IPS-18c (cell line): ENCODE results near the gene ARHGAP22.

Experiments used
- H3K4me3 ChIP-seq: 2 replicates; pipeline ENCODE4 v1.7.0; 2013; ENCODE audit warnings: low read depth, mild to moderate bottlenecking, low read length, moderate library complexity; ENCODE audit not compliant: insufficient read depth
- H3K9me3 ChIP-seq: one replicate; pipeline ENCODE4 v1.6.1; 2013; ENCODE audit warnings: mild to moderate bottlenecking, low read length, moderate library complexity; ENCODE audit not compliant: control insufficient read depth, insufficient read depth

Gene ARHGAP22

DNA sequence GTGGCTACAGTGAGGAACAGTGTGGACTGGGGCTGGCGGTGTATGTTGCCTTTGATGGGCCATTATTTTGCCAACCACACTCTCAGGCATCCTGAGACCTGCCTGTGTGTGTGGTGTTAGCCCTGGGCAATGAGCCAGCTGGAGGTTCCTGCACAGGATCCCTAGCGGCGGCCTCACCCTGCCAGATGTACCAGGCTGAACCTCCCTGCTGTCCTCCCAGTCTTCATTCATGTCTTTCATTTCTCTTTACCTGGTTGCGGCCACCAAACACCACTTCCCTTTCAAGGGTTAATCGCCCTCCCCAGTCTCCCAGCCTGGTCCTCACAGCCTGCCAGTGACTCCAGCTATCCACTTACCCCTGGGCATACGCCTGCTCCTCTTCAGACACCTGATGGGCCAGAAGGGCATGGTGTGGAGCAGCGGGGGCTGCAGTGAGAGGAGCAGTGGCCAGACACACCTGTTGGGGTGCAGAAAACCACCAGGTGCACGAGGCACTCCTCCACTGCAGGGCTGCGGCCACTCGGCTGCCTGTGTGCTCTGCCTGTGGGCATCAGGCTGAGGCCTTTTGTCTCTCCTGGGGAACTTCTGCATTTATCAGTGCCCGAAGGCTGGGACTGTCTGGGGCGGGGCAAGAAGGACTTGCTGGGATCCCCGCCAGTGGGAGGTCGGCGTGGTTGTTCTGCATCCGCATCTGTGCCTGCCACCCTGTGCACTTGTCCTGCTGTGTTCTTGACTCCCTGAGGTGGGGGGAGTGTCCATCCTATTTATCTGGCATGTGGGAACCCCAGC lies 111.6 kb downstream of the ARHGAP22 start:
- Histone ChIP-seq H3K9me3 (peaks cover 2% of the 10 kb centered on the region), H3K4me3 (no peak overlapping the region)

DNA sequence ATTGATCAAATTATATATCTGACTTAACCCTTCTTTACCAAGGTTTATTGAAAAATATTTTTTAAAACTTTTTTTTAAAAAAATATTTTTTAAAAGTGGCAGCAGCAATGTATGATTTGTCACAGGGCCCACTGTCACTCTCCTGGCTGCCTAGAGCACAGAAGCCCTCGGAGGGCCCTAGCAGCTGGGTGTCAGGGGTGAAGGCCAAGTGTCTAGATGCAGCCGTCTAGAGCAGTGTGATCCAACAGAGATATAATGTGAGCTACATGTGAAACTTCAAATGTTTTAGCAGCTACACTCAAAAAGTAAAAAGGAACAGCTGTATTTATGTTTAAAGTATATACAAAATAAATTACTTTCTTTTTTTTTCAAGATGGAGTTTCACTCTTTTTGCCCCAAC lies 112.7 kb downstream of the ARHGAP22 start:
- Histone ChIP-seq H3K4me3 (no peak overlapping the region), H3K9me3 (peaks cover 2% of the 10 kb centered on the region)

DNA sequence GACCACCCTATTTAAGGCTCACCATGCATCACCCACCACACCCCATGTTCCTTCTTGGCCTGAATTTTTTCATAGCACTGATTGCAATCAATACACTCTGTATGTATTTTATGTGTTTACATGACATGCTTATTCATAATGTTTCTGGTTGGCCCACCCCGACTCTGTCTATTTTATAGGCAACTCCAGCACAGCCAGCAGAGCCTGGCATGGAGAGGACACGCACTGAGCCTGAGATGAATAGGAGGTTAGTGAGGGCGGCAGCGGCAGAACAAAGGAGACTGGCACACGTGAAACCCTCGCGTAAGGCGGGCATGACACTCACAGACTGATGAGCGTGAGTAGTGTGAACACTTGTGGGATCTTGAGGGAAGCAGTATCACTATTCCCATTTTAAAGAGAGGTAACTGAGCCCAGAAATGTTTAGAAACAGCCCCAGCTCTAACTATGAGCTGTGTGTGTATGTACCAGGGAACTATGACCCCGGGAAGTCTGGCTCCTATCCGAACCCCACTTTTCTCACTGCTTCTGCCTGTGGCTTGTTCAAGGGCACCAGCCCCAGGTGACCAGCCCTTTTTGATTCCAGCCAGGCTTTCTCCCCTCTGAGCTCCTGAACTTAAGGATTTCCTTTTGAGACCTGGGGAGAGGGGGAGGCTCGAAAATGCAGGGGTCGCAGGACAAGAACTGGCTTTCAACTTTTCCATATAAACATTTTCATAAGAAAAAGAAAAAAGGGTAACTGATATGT lies 113.3 kb downstream of the ARHGAP22 start:
- Histone ChIP-seq H3K4me3 (no peak overlapping the region), H3K9me3 (peaks cover 2% of the 10 kb centered on the region)

DNA sequence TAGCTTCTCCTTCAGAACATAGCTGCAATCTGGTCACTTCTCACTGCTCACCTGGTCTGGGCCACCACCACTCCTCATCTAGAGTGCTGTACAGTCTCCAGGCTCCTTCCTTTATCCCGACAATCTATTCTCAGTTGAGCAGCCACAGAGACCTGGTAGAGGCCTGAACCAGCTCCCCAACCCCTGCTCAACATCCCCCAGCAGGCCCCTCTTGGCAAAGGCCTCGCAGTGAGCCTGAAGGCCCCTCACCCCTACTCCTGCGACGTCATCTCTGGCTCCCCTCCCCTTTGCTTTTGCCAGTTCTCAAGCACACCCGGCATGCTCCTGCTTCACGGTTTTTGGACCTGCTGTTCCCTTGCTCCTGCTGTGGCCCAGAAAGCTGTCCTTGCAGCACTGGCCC lies 113.9 kb downstream of the ARHGAP22 start:
- no peak overlapping the region for H3K4me3 ChIP-seq
- peaks cover 2% of the 10 kb centered on the region for H3K9me3 ChIP-seq

DNA sequence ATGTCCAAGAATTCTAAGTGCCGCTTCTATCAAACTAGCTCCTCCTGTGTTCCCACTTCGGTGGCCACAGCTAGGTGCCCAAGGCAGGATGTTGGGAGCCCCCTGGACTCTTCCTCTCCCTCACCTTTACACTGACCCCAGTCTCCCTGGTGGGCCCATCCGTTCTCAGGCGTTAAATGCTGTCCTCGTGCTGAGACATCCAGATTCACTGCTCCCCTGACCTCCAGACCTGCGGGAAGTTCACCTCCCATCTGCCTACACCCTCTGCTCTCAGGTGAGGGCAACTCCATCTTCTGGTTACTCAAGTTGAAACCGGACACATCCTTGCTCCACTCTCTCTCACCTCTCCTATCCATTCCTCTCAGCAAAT lies 114.3 kb downstream of the ARHGAP22 start:
- no peak overlapping the region for H3K4me3 ChIP-seq
- H3K9me3 ChIP-seq, result peaks cover 2% of the 10 kb centered on the region

DNA sequence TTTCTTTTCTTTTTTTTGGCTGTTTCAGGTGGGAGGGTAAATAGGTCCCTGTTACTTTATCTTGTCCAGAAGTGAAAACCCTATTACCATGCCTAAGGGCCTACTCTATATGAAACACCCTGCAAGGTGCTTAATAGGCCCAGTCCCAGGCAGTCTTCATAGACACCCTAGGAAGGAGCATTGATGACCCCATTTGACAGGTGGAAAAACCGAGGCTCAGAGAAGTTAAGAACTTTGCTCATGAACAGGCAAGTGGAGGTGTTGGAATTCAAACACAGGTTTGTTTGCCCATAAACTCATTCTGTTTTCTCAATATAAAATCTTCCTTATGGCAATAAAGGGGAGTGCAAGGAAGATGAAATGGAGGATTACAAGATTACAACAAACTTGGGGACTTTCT lies 115.8 kb downstream of the ARHGAP22 start:
- Histone ChIP-seq H3K4me3 (no peak overlapping the region), H3K9me3 (peaks cover 2% of the 10 kb centered on the region)

DNA sequence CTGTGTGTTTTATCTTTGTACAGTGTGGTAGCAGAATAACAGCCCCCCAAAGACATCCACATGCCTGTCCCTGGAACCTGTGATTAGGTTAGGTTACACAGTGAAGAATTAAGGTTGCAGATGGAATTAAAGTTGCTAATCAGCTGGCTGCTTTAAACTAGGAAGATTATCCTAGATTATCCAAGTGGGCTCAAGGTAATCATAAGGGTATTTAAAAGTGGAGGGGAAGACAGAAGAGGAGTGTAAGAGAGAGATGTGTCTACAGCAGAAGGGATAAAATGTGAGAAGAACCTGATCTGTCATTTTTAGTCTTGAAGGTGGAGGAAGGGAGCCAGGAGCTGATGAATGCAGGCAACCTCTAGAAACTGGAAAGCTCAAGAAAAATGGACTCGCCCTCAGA lies 117.6 kb downstream of the ARHGAP22 start:
- Histone ChIP-seq H3K9me3 (peaks cover 2% of the 10 kb centered on the region), H3K4me3 (no peak overlapping the region)

DNA sequence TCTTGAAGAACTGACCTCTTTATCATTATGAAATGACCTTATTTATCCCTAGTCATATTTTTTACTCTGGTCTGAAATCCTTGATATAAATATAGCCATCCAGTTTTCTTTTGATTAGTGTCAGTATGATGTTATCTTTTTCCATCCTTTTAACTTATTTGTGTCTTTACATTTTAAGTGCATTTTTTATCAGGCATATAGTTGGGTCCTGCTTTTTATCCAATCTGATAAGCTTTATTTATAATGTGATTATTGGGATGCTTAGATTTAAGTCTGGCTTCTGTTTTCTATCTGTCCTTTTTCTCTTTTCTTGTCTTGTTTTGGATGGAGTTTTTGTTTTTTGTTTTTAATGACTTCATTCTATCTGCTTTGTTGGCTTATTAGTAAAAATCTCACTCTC lies 119.2 kb downstream of the ARHGAP22 start:
- no peak overlapping the region for H3K4me3 ChIP-seq
- H3K9me3 ChIP-seq, result no peaks in the 10 kb centered on the region

DNA sequence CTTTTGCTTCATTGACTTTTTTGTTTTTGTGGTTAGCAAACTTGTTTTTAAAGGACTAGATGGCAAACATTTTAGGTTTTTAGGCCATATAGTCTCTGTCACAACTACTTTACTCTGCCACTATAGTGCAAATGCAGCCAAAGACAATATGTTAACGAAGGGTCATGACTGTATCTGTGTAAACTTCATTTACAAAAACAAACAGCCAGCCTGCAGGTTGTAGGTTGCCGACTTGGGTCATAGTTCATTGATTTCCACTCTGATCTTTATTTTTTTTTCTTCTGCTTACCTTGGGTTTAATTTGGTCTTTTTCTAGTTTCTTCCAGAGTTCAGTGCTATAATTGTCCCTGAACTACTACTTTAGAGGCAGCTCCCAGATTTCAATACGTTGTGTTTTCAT lies 120.0 kb downstream of the ARHGAP22 start:
- no peaks in the 10 kb centered on the region for H3K9me3 ChIP-seq

DNA sequence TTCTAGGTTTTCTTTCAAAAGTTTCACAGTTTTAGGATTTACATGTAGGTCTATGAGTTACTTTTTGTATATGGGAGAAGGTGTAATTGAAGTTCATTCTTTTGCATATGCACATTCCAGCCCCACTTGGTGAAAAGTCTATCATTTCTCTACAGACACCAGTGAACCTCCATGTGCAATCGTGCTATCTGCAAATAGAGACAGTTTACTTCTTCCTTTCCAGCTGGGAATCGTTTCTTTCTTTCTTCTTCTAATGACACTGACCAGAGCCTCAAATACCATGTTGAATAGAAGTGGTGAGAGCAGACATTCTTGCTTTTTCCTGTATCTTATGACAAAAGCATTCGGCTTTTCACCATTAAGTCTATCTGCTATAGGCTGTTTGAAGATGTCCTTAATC lies 122.7 kb downstream of the ARHGAP22 start:
- H3K4me3 ChIP-seq, result no peak overlapping the region
- H3K9me3 ChIP-seq, result no peaks in the 10 kb centered on the region

More for the DNA sequence above, 120.0 kb downstream of the ARHGAP22 start:
- no peak overlapping the region for H3K4me3 ChIP-seq

DNA sequence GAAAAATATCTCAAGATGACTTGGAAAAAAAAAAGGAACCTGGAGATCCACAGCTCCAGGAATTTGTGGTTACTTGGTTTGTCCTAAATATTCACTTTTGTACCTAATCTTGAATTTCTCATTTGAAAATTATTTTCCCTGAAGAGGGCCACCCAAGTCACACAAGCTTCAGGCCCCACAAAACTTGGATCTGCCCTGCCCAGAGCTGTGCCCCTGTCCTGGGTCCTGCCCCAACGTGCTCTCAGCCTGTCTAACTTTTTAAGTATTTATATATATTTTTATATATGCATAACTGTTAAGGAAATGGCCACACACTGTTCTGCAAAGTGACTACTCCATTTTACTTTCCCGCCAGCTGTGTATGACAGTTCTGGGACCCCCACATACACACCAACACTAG lies 123.5 kb downstream of the ARHGAP22 start:
- no peaks in the 10 kb centered on the region for H3K9me3 ChIP-seq

DNA sequence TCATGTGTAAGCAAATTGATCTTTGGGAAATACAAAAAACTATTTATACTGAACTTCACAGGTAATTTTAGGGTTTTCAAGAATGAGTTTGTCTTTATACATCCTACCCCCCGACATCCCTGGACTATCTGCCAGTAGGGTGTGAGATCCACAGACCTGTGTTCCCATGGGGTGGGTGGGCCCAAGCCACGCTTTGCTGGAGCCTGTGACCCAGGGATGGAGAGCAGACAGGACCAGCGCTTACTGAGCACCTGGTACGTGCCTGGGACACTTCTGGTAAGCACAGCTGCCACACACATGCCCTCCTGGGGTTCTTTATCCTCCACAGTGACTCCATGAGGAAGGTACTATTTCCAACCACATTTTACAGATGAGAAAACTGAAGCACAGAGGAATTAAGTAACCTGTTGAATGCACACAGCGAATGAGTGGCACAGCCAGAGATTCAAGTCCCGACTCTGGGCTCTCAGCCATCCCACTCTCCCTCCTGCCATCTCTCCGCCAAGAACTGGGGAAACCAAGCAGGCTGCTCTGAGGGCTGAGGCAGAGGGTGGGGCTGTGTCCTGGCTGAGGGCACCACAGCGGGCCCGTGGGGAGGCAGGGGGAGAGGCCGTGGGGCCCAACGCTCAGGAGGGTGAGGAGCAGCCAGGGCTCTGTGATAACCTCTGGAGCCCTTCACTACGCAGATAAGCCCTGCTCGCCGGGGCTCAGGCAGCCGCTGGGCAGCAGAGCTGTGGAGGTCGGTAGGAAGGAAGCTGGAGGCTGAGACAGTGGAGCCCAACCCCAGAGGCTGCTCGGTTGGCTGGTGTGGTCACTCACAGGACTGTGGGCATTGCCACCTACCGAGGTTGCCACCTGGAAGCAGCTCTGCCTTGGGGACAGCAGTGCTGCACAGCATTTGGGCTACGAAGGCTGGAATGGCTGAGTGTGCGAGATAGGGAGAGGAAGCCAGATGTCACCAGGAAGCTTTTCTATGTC lies 124.2 kb downstream of the ARHGAP22 start:
- no peaks in the 10 kb centered on the region for H3K9me3 ChIP-seq

More for the DNA sequence above, 123.5 kb downstream of the ARHGAP22 start:
- H3K4me3 ChIP-seq, result no peak overlapping the region

DNA sequence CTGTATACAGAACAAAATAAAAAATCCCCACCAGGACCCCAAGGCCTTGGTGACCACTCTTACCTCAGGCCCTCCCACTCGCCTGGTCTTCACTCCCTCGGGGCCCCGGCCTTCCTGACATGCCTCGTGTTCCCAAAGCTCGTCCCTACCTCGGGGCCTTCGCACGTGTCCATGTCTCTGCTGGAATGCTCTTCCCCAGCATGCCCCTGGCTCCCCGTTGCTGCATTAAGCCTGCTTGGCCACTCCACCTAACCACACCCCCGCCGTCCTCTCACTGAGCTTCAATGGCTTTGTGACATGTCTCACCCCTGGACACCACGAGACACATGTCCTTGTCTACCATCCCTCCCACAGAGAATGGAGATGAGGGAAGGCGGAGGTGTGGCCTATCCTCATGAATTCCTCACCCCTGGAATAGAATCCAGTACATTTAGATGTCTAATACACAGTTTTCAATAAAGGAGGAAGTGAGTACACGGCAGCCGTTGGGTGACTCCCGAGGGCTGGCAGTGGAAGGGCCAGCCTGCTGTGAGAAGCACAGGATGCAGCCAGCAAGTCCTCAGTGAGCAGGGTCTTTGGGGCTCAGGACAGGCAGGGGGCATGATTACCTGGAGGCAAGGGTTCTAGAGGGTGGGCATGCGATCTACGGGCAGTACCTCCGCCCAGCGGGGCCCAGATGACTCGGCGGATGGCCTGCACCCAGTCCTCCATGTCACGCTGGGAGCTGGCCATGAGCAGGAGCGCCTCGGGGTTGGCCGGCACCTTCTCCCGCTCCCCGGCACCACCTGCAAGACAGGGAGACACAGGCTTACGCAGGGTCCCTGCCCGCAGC lies 125.7 kb downstream of the ARHGAP22 start:
- Histone ChIP-seq H3K9me3 (no peaks in the 10 kb centered on the region), H3K4me3 (no peak overlapping the region)

More for the DNA sequence above, 124.2 kb downstream of the ARHGAP22 start:
- no peak overlapping the region for H3K4me3 ChIP-seq

DNA sequence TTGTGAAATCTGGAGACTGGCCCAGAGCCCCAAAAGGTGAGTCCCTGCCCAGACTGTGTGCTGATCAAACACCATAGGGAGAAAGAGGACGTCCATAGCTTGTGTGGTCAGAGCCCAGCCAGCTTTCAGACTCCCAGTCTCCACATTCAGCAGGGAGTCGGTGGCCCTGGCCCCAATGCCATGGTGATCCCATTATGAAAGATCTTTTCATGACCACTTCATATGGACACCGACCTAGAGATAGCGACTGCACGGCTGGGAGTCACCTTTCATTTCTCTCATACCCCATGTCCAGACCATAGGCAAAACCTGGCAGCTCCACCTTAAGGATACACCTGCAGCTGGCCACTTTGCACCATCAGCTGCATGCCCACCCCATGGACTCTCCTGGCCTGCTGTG lies 126.4 kb downstream of the ARHGAP22 start:
- Histone ChIP-seq H3K4me3 (no peak overlapping the region), H3K9me3 (no peaks in the 10 kb centered on the region)

DNA sequence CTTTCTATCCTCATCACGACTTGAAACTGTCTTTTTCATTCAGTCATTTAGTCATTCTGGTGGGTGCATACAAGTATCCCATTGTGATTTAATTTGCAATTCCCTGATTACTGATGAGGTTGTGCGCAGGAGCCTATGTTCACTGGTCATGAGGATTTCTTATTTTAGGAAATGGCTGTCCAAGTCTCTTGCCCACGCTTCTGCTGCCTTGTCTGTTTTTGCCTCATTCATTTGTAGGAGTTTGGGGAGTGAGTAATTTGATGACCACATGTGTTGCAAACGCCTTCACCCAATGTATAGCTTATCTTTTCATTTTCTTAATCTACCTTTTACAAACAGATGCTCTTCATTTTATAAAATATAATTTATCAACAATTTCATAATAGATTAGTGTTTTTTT lies 127.3 kb downstream of the ARHGAP22 start:
- Histone ChIP-seq H3K9me3 (no peaks in the 10 kb centered on the region), H3K4me3 (no peak overlapping the region)

DNA sequence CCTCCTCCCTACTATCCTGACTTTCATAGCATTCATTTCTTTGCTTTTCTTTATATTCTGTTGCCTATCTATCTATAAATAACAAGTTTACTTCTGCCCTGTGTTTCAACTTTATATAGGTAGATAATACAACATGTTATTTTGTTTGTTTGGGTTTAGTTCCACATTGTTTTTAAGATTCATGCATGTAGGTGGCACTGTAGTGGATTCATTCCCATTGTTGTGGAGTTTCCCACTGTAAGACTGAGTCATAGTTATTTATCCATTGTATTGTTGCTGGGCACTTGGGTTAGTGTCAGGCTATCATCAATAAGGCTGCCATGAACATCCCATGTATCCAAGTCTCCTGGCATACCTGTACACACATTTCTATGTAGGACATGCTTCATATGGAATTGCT lies 127.7 kb downstream of the ARHGAP22 start:
- no peaks in the 10 kb centered on the region for H3K9me3 ChIP-seq
- H3K4me3 ChIP-seq, result no peak overlapping the region
